Measurements from ENCODE around the gene C11orf54. TPM values are rescaled to one million over a fixed set of nuclear protein-coding genes. Genes with fewer than 3 reads are reported as not detected.

C11orf54 gene
- total RNA-seq, 1 experiment from 2014 or later, result 10.7 TPM

DNA sequence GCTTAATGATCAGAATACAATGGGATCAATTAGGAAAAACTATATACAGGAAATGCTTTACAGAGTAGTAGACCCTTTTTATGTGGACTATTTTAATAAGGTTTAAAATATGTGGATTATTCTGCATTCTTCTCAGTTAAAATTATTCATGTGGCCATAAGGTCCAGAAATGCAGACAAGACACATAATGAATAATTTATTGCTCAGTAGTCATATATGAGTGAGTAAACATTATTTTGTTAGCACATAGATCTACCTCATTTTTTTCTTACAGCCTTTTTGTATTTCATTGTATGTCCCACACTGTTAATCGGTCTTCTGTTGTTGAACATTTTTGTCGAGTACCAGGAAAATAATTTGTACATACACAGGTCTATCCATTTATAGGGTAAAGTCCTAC is 63.4 kb downstream of the C11orf54 start:
- in situ Hi-C loops (cut with HindIII; ENCODE audit: low sequenced_read_pairs), result no loop called here
- no peak for DNase-seq (ENCODE audit: low spot score)

DNA sequence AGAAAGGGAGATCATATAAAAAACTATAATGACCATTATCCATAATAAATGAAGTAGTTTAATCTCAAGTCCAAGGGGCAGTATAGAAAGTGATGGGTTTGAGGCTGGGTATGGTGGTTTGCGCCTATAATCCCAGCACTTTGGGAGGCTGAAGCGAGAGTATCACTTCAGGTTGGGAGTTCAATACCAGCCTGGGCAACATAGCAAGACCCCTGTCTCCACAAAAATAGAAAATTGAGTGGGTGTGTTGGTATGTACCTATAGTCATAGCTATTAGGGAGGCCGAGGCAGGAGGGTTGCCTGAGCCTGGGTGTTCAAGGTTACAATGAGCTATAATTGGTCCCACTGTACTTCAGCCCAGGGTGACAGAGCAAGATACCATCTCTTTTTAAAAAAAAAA is 66.5 kb downstream of the C11orf54 start:
- no peak for DNase-seq (ENCODE audit: low spot score)
- in situ Hi-C loops (cut with HindIII; ENCODE audit: low sequenced_read_pairs), result no loop called here

GRCh38 chr11:93813974-93814373 is 72.5 kb downstream of the C11orf54 start:
- in situ Hi-C loops (cut with HindIII; ENCODE audit: low sequenced_read_pairs), result no loop called here

More at GRCh38 chr11:93813974-93814373, 72.5 kb downstream of the C11orf54 start:
- DNase-seq (ENCODE audit: low spot score), result no peak

Other genes starting within 250 kb of the C11orf54 start
- 7.3 TPM in 1 of 2 replicates, not detected in the other for gene SMCO4, start 198.3 kb upstream of the C11orf54 start, total RNA-seq (2014; rRNA removed; shearing (Covaris generic))
- 4.9 and 18.3 TPM in 2 replicates for gene CEP295, start 80.0 kb upstream of the C11orf54 start, total RNA-seq (2014; rRNA removed; shearing (Covaris generic))
- 108 and 182 TPM in 2 replicates for gene TAF1D, start 177 bp upstream of the C11orf54 start, total RNA-seq (2014; rRNA removed; shearing (Covaris generic))
- gene MED17, start 42.6 kb downstream of the C11orf54 start, total RNA-seq (2014; rRNA removed; shearing (Covaris generic)), result 34.2 and 38.6 TPM in 2 replicates
- not detected in 2 replicates for gene VSTM5, start 108.9 kb downstream of the C11orf54 start, total RNA-seq (2014; rRNA removed; shearing (Covaris generic))

Data from G401 (cell line).